Left forelimb (tissue), 1 donor: ENCODE data around the gene PARG.
"Not testable (repeated sequence)": the region's sequence is repeated elsewhere in the genome, so short reads cannot be mapped to it uniquely, and the experiment has no call there.

ENCODE experiments used
- DNase-seq: peaks from one replicate; pipeline ENCODE4 v3.0.0-alpha.2; 2018; ENCODE audit warnings: low spot score

PARG gene

GRCh38 chr10:49900406-49900805 lies 41.4 kb downstream of the PARG start:
- not testable (repeated sequence) for DNase-seq

GRCh38 chr10:49899999-49900398 lies 41.8 kb downstream of the PARG start:
- DNase-seq, result not testable (repeated sequence)

GRCh38 chr10:49890025-49890424 lies 51.8 kb downstream of the PARG start:
- DNase-seq, result not testable (repeated sequence)

- not testable (repeated sequence) for DNase-seq
Observed at GRCh38 chr10:49884739-49885331, 57.0 kb downstream of the PARG start.

GRCh38 chr10:49883852-49884251 lies 58.0 kb downstream of the PARG start:
- not testable (repeated sequence) for DNase-seq

GRCh38 chr10:49882327-49882726 lies 59.5 kb downstream of the PARG start:
- not testable (repeated sequence) for DNase-seq

GRCh38 chr10:49872740-49873139 lies 69.1 kb downstream of the PARG start:
- DNase-seq, result not testable (repeated sequence)

GRCh38 chr10:49871462-49871861 lies 70.4 kb downstream of the PARG start:
- not testable (repeated sequence) for DNase-seq

GRCh38 chr10:49859933-49860332 lies 81.9 kb downstream of the PARG start:
- DNase-seq, result not testable (repeated sequence)

- not testable (repeated sequence) for DNase-seq
Observed at GRCh38 chr10:49858697-49859382, 83.0 kb downstream of the PARG start.

- DNase-seq, result not testable (repeated sequence)
Observed at GRCh38 chr10:49849520-49849919, 92.3 kb downstream of the PARG start.

- DNase-seq, result no peak
Observed at GRCh38 chr10:49844775-49845595, 96.8 kb downstream of the PARG start.

GRCh38 chr10:49842333-49842628 lies 99.5 kb downstream of the PARG start:
- not testable (repeated sequence) for DNase-seq

GRCh38 chr10:49841615-49842332 lies 100.1 kb downstream of the PARG start:
- DNase-seq, result no peak

GRCh38 chr10:49837685-49838084 lies 104.1 kb downstream of the PARG start:
- DNase-seq, result no peak

GRCh38 chr10:49837051-49837478 lies 104.8 kb downstream of the PARG start:
- DNase-seq, result no peak

GRCh38 chr10:49834976-49835375 lies 106.9 kb downstream of the PARG start:
- DNase-seq, result no peak

GRCh38 chr10:49834201-49834600 lies 107.6 kb downstream of the PARG start:
- no peak for DNase-seq

GRCh38 chr10:49833168-49833567 lies 108.7 kb downstream of the PARG start:
- DNase-seq, result no peak

- no peak for DNase-seq
Observed at GRCh38 chr10:49831352-49832035, 110.3 kb downstream of the PARG start.

GRCh38 chr10:49830846-49831245 lies 111.0 kb downstream of the PARG start:
- DNase-seq, result no peak

- no peak for DNase-seq
Observed at GRCh38 chr10:49830016-49830415, 111.8 kb downstream of the PARG start.
